Measurements from ENCODE around the gene STARD3.
A peak's percentile ranks its signal among the peaks of the same experiment; 100 is the strongest.
"Not testable (repeated sequence)": the region's sequence is repeated elsewhere in the genome, so short reads cannot be mapped to it uniquely, and the experiment has no call there.

STARD3 gene

DNA sequence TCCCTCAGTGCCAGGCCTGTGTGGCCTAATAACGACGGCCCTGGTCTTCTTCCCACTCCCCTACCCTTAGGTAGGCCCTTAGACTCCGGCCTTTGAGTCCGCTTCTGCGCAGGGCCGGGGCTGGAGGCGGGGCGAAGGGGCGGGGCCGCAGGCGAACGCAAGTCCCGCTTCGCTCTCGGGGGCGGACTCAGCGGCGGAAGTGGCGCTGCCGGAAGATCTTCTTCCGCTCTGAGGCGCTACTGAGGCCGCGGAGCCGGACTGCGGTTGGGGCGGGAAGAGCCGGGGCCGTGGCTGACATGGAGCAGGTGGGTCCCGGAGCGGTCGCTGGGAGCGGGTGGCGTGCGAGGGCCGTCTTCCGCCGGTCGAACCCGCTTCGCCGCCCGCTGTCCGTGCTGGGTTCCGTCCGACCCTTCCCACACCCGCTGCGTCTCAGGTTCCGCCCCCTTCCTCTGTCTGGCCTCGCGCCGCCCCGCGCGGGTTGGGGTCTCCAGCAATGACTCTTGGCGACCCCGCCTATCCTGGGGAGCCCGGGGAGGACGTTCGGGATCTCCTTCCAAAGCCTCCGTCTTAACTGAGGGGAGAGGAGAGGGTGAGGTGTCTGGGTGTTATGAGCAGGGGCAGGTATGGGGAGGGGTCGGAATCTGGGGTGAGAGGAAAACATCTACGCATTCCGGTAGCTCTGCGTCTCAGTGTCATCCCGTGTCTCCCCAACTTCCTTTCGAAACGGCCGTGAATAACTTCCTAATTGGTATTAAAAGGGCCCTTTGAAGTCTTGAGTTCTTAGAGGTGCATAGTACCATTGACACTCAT lies at the start of gene STARD3:
STARD3 (plus strand) TSS at position 218 of the 810 bp plus-strand sequence. CDS start 16,388 bp downstream, outside the sequence.
- peak; percentile 89 for DNase-seq (ENCODE audit: low read depth in 2 of 2)

DNA sequence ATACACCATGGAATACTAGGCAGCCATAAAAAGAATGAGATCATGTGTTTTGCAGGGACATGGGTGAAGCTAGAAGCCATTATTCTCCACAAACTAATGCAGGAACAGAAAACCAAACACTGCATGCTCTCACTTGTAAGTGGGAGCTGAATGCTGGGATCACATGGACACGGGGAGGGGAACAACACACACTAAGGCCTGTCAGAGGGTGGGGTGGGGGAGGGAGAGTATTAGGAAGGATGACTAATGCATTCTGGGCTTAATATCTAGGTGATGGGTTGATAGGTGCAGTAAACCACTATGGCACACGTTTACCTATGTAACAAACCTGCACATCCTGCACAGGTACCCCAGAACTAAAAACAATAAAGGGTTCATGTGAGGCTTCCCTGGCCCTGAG lies 46.8 kb upstream of the STARD3 start:
- DNase-seq (ENCODE audit: low read depth in 2 of 2), result not testable (repeated sequence)

GRCh38 chr17:39591958-39592954 lies 44.7 kb upstream of the STARD3 start:
- no peak for DNase-seq (ENCODE audit: low read depth in 2 of 2)

- DNase-seq (ENCODE audit: low read depth in 2 of 2), result no peak
These were observed 43.6 kb upstream of the STARD3 start for GRCh38 chr17:39593371-39593770.

- DNase-seq (ENCODE audit: low read depth in 2 of 2), result no peak
These were observed 41.6 kb upstream of the STARD3 start for GRCh38 chr17:39595294-39595693.

DNA sequence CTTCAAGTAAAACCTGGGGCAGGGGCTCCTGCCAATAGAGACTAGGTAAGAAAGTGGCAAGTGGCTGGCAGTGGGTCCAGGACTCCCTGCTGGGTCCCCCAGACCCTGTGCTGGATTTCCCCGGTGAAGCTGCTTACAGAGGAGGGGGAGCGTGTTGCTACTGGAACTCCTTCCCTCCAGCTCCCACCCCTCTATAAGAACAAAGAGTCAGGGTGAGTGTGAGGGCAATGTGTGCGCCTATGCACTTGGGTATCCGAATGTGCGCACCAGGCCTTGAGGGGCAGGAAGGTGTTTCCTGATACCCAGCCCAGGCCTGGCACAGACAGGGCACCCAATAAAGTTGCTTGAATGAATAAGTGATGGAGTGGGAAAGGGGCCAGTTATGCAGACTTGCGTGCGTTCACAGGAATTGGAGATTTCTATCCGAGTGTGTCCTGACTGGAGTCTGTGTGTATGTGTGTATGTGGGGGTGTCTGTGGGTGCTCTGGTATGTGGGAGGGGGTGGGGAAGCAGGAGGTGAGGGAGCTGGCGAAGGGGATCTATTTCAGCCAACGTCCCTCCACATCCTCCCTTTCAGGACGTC lies 40.9 kb upstream of the STARD3 start:
- DNase-seq (ENCODE audit: low read depth in 2 of 2), result no peak

- no peak for DNase-seq (ENCODE audit: low read depth in 2 of 2)
These were observed 40.2 kb upstream of the STARD3 start for GRCh38 chr17:39596543-39597267.

GRCh38 chr17:39597372-39598046 lies 39.4 kb upstream of the STARD3 start:
- DNase-seq (ENCODE audit: low read depth in 2 of 2), result no peak

DNA sequence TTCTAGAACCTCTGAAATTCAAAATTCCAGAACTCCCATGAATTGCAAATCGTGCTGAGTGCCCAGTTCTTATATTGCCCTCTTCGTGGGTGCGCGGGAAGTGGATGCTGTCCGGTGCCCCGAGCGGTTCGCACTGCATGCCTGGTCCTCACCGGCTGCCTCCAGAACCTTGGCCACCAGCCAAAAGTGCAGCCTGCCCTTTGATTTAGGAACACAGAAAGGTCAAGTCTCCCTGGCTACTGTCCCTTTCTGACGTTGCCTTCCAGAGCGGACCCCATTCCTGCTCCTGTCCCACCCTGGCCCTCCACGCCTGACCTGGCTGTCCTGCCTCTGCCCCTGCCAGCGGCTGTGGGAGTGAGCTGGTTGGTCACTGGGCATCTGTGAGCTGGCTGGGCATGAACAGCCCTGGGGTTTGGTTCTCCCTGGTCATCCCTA lies 38.9 kb upstream of the STARD3 start:
- no peak for DNase-seq (ENCODE audit: low read depth in 2 of 2)

- no peak for DNase-seq (ENCODE audit: low read depth in 2 of 2)
These were observed 38.3 kb upstream of the STARD3 start for GRCh38 chr17:39598630-39599003.

DNA sequence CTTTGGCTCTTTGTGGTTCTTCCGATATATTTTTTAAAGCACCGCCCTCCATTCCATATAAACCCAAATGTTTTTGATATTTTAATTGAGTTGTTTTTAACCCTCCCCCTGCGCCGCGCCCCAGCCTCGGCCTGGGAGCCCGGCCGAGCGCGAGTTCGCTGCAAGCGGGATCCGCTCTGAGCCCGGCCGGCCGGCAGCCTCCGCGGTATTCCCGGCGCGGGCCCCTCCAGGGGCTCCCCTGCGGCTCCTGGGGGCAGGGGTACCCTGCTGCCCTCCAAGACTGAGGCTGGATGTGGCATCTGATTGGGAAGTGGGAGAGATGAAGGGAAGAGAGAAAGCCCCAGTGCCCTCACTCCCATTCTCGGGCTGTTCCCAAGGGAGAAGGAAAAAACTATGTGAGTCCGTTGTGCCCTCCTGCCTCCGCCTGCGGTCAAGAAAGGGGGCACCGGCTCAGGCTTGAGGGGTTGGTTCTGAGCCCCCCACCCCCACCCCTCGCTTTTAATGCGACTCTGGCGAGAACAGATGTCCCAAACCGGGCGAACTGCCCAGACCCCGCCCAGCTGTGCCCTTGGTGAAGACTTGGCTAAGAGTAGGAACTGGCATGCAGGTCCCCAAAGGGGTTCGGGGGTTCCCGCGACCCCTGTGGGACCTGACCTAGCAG lies 37.8 kb upstream of the STARD3 start:
- DNase-seq (ENCODE audit: low read depth in 2 of 2), result no peak

DNA sequence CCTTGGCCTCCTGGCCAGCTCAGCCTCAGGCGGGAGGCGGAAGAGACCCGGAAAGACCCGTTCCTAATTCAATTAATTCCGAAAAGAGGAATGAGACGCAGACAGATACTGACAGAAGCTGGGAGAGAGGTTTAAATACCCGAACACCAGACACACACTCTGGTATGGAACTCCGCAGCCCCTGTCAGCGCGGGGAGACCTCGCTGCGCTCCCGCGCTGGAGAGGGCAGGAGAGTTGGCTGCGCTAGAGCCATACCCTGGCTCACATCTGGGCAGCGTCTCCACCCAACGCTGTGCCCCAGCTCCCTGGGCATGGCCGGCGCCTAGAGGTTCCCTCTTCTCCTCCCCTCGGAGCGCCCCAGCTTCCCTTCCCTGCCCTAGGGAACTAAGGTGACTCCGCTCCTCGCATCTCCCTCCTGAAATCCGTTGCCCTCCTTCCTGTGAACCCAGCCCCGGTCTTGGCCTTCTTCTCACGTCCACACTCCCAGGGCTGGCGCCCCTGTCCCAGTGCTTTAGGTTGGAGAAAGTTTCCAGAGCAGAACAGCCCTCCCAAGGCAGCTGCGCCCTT lies 37.2 kb upstream of the STARD3 start:
- no peak for DNase-seq (ENCODE audit: low read depth in 2 of 2)

DNA sequence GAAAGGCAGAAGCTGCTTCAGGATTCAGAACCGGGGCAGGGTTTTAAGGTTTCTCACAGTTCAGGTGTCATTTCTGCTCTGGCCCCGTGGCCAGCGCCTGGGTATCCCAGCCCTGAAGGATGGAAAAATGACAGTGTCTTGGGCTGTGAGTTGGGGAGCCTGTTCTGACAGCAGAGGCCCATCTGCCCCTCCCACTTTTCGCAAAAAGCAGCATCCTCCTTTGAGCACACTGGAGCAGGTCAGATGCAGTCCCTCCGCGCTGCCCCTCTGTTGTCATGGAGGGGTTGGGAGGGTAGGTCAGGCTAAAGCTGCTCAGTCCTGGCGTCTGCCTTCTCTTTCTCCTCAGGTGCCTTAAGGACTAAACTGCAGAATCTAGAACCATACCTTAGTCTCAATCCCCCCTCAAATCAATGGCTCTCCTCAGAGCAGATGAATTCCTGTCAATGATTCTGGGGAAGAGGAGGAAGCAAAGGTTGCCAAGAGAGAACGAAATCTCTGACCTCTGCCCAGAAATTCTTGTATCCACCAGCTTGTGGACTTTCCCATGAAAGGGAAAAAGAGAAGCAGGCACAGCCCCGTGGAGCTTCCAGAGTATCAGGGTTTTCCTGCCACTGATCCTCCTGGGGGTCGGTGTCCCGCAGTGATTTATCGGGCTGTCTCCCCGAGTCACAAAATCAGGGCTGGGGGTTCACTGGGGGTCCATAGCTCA lies 36.5 kb upstream of the STARD3 start:
- no peak for DNase-seq (ENCODE audit: low read depth in 2 of 2)

GRCh38 chr17:39600997-39601597 lies 35.8 kb upstream of the STARD3 start:
- DNase-seq (ENCODE audit: low read depth in 2 of 2), result no peak

DNA sequence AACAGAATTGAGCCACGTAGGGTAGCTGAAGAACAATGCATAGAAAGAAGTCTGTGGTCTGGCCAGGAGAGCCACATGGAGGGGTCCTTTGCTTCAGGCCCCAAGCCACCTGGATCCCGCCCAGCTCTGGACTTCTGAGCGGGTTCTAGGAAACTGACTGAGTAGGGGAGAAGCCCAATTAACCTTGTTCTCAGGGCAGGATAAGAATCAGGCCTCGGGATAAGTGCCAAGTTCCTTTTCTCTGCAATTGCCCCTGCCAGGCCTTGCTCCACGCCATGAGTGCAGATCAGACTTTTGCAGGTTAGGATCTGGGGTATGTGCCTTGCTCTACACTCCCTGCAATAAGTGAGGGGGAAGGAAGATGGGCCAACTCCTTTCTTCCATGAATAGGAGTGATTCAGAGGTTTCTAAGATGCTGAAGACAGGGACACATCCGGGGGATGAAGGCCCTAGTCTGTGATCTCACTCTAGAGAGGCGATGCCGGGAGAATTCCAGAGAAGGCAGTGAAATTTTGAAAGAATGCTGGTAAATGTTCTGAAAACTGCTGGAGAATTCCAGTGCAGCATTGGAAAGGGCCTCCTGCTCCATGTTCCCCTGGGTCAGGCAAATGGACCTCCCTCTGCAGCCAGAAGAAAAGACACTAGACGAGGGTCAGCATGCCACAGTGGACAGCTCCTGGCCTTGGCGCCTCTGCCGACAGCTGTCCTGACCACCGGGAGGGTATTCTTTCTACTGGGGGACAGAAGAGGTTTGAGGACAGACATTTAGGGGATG lies 35.0 kb upstream of the STARD3 start:
- DNase-seq (ENCODE audit: low read depth in 2 of 2), result no peak

- DNase-seq (ENCODE audit: low read depth in 2 of 2), result no peak
These were observed 34.2 kb upstream of the STARD3 start for GRCh38 chr17:39602533-39603303.

DNA sequence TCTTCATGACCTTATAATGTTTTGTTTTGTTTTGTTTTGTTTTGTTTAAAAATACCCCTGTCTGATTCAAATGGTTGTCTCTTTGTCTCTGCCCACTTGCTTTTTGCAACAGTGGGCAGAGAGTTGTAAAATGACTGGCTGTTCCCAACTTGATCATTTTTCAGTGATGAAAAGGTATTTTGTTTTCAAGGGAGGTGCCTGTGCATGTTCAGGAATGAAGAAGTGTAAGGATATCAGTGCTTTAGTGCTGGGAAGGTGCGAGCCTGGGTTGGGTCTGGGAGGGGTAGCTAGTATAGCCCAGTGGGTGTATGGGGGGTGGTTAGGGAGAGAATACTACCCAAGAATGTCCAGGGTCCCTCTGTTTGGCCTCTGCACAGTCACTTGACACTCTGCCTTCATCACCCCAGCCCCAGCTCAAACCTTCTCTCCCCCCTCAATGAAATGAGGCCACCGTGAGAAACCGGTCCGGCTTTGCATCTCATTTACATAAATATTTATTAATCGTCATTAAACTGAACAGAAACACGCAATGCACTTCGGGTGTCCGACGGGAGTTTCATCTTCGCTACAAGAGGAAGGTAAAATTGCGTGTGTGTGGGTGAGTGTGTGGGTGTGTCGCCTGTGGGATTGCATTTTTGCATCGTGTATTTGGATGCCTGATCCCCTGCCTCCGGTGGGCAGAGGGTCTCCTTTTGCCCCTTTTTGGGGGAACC lies 33.5 kb upstream of the STARD3 start:
- DNase-seq (ENCODE audit: low read depth in 2 of 2), result no peak

All from activated CD4-positive, alpha-beta T cell treated with anti-CD3 and anti-CD28 coated beads for 24 hours (primary cell).